K562 (cell line): ENCODE measurements around the gene SOX8. TPM values are rescaled to one million over a fixed set of nuclear protein-coding genes. Genes with fewer than 3 reads are reported as not detected.

Experiments used
- ATAC-seq: fragments of 200-7000 bp; cut with Tn5 transposase; 3 replicates; pipeline ENCODE4 v1.9.1; 2020; ENCODE audit warnings: moderate library complexity
- BruUV-seq: library from RNA; stranded (reverse); fragments of 400-500 nt; replicated peaks from 2 replicates; lab custom pipeline; 2021; lab: Mats Ljungman, UMichigan
- CTCF ChIA-PET: fragments of 300-600 bp; formaldehyde crosslinking; extraction: SDS; loops from one replicate; lab custom pipeline; 2021; ENCODE audit warnings: low intra/inter-chr PET ratio; lab: Yijun Ruan, JAX
- POLR2A ChIA-PET: fragments of 300-600, 350-650 bp; sonication (Branson Sonifier 250); formaldehyde crosslinking; extraction: SDS; loops from one replicate; lab custom pipeline; 2021; ENCODE audit warnings: antibody characterized with exemption, inconsistent platforms; lab: Yijun Ruan, JAX
- DNase-seq, 4 experiments: peaks; one replicate each; pipeline versions ENCODE4 v3.0.0 to v3.0.0-alpha.2; 2011 to 2018; ENCODE audit warnings: low spot score in 3 of 4, mixed read lengths in 3 of 4; ENCODE audit errors: extremely low read depth in 1 of 4
- FAIRE-seq: peaks from 2 replicates; lab custom pipeline; 2011; peaks lifted over from hg19 to GRCh38; lab: Jason Lieb, UNC
- H2AFZ ChIP-seq: 2 replicates; pipeline ENCODE4 v1.6.0; 2011; ENCODE audit warnings: low read depth, low read length, control low read depth, inconsistent platforms
- H3K27ac ChIP-seq: fragments of 200-600 bp; 3 replicates; pipeline ENCODE4 v1.8.0; 2011; ENCODE audit warnings: low read depth, mild to moderate bottlenecking, control low read depth, inconsistent platforms, low read length, moderate library complexity, mixed read lengths; ENCODE audit errors: extremely low read depth
- H3K27me3 ChIP-seq, 2 experiments: fragments of 300-600 bp in 1 of 2; 2 replicates in 1 of 2; 3 replicates in 1 of 2; pipeline versions ENCODE4 v1.6.0 to v1.8.0; 2011; ENCODE audit warnings: inconsistent platforms in 2 of 2, low read length in 2 of 2, mild to moderate bottlenecking in 1 of 2, mixed read lengths in 1 of 2, moderate library complexity in 1 of 2; ENCODE audit not compliant: control insufficient read depth in 2 of 2, insufficient read depth in 2 of 2
- H3K36me3 ChIP-seq: fragments of 300-600 bp; 3 replicates; pipeline ENCODE4 v1.8.0; 2011; ENCODE audit warnings: mild to moderate bottlenecking, low read length, inconsistent platforms; ENCODE audit not compliant: control insufficient read depth, insufficient read depth
- H3K4me1 ChIP-seq, 2 experiments: fragments of 200-600 bp in 1 of 2; replicated peaks in 1 of 2; 2 replicates in 1 of 2; 3 replicates in 1 of 2; pipeline versions ENCODE4 v1.5.1 to v1.8.0; 2011; ENCODE audit warnings: inconsistent platforms in 2 of 2, low read length in 2 of 2, mild to moderate bottlenecking in 1 of 2, mixed read lengths in 1 of 2, moderate library complexity in 1 of 2; ENCODE audit not compliant: control insufficient read depth in 2 of 2, insufficient read depth in 2 of 2
- H3K4me2 ChIP-seq: 2 replicates; pipeline ENCODE4 v1.6.1; 2011; ENCODE audit warnings: low read length, control low read depth, inconsistent platforms, mixed read lengths; ENCODE audit not compliant: insufficient read depth
- H3K4me3 ChIP-seq: fragments of 200-600 bp; sonication (generic), shearing (Covaris generic); 2 replicates; pipeline ENCODE4 v1.5.1; 2016; ENCODE audit warnings: control low read depth, inconsistent platforms
- H3K79me2 ChIP-seq: fragments of 200-600 bp; 3 replicates; pipeline ENCODE4 v1.8.0; 2011; ENCODE audit warnings: low read length, inconsistent platforms; ENCODE audit not compliant: control insufficient read depth, insufficient read depth
- H3K9ac ChIP-seq, 2 experiments: 2 replicates each; pipeline versions ENCODE4 v1.6.0 to v1.6.1; 2011; ENCODE audit warnings: low read depth in 2 of 2, low read length in 2 of 2, control low read depth in 1 of 2, inconsistent platforms in 1 of 2, mild to moderate bottlenecking in 1 of 2, mixed read lengths in 1 of 2; ENCODE audit not compliant: insufficient read depth in 1 of 2
- H3K9me1 ChIP-seq: one replicate; pipeline ENCODE4 v1.6.0; 2011; ENCODE audit warnings: inconsistent platforms, mild to moderate bottlenecking, low read length, moderate library complexity; ENCODE audit not compliant: control insufficient read depth, insufficient read depth
- H3K9me3 ChIP-seq: replicated peaks from 2 replicates; pipeline ENCODE4 v1.5.1; 2011; ENCODE audit warnings: low read depth, low read length, inconsistent platforms; ENCODE audit not compliant: control insufficient read depth, insufficient read depth
- H4K20me1 ChIP-seq: replicated peaks from 2 replicates; pipeline ENCODE4 v1.6.1; 2011; ENCODE audit warnings: low read length, inconsistent platforms, mixed read lengths; ENCODE audit not compliant: control insufficient read depth, insufficient read depth
- EGR1 ChIP-seq: fragments of 450-650 bp; conservative IDR thresholded peaks from 2 replicates; pipeline ENCODE4 v1.6.1; 2017; ENCODE audit warnings: mild to moderate bottlenecking
- EHMT2 ChIP-seq: fragments of 450-650 bp; IDR thresholded peaks from 2 replicates; pipeline ENCODE4 v1.6.1; 2018; ENCODE audit warnings: antibody characterized with exemption
- FUS ChIP-seq: fragments of 200-400 bp; formaldehyde crosslinking; optimal IDR thresholded peaks from 2 replicates; pipeline ENCODE3; 2017; ENCODE audit warnings: low read depth, low read length
- ILK ChIP-seq: fragments of 450-650 bp; IDR thresholded peaks from 2 replicates; pipeline ENCODE4 v1.6.1; 2016; ENCODE audit warnings: missing genetic modification characterization, low read depth, mild to moderate bottlenecking, missing compliant biosample characterization, moderate library complexity, borderline replicate concordance
- LARP7 ChIP-seq: fragments of 450-650 bp; IDR thresholded peaks from 2 replicates; pipeline ENCODE4 v1.6.1; 2016
- MAZ ChIP-seq, 2 experiments: fragments of 450-650 bp in 1 of 2; sonication (generic) in 1 of 2; formaldehyde crosslinking; IDR thresholded peaks in 1 of 2; conservative IDR thresholded peaks in 1 of 2; 2 replicates each; pipeline versions ENCODE4 v1.4.0 to v1.5.0; 2020; ENCODE audit warnings: mild to moderate bottlenecking in 1 of 2, missing genetic modification reagents in 1 of 2
- MEIS2 ChIP-seq: fragments of 450-650 bp; IDR thresholded peaks from 2 replicates; pipeline ENCODE4 v1.6.1; 2014; ENCODE audit warnings: mild to moderate bottlenecking; ENCODE audit not compliant: partially characterized antibody
- NFYB ChIP-seq: IDR thresholded peaks from 2 replicates; pipeline ENCODE4 v1.6.1; 2011; ENCODE audit warnings: mild to moderate bottlenecking, moderate library complexity; ENCODE audit not compliant: insufficient read length; ENCODE audit errors: extremely low read depth
- NR2C1 ChIP-seq, 2 experiments: fragments of 450-650 bp; IDR thresholded peaks; 2 replicates each; pipeline ENCODE4 v1.6.1; 2017; ENCODE audit warnings: mild to moderate bottlenecking in 2 of 2, antibody characterized with exemption in 1 of 2, inconsistent platforms in 1 of 2, missing compliant biosample characterization in 1 of 2, missing genetic modification characterization in 1 of 2
- RBM22 ChIP-seq: fragments of 200-400 bp; formaldehyde crosslinking; IDR thresholded peaks from 2 replicates; pipeline ENCODE4 v1.6.1; 2018; ENCODE audit warnings: low read length, low read depth; ENCODE audit not compliant: poor library complexity, severe bottlenecking
- ZNF146 ChIP-seq: IDR thresholded peaks from one replicate; pipeline ENCODE4 v1.6.1; 2018; ENCODE audit warnings: missing compliant biosample characterization; ENCODE audit not compliant: unreplicated experiment
- ZNF239 ChIP-seq: fragments of 250-450 bp; sonication (Bioruptor Pico); IDR thresholded peaks from 2 replicates; pipeline ENCODE4 v1.4.0; 2020; ENCODE audit warnings: mild to moderate bottlenecking
- WGBS: fragments of 100-300 bp; shearing (Covaris generic); methylation state at CpG from one replicate; pipeline ENCODE4 v1.1.6; 2016; ENCODE audit warnings: low coverage, mixed read lengths; ENCODE audit not compliant: insufficient coverage; ENCODE audit errors: missing lambda C conversion rate; 5-methylcytosine and 5-hydroxymethylcytosine counted together
- in situ Hi-C: fragments of 300-500 bp; cut with MboI; formaldehyde crosslinking; loops from 4 replicates; pipeline ENCODE4 v1.15.0; 2018; ENCODE audit warnings: inconsistent platforms, mixed read lengths
- intact Hi-C: fragments of 100-400 bp; cut with micrococcal nuclease; formaldehyde crosslinking; loops from 2 replicates; pipeline ENCODE4 v1.14.2; 2022
- polyA plus RNA-seq, 8 experiments: library from polyadenylated mRNA; depleted of rRNA in 4 of 8; stranded (reverse) in 5 of 8; unstranded in 3 of 8; fragments of >200 nt; fragmentation: Nextera tagmentation in 2 of 8; fragmentation: Illumina TruSeq in 1 of 8; extraction: Ambion mirVana in 2 of 8; extraction: Trizol in 1 of 8; gene quantifications; 2 replicates each; pipeline versions ENCODE4 v1.2.1 to v1.2.3, GENCODE V29; 2011 to 2014; ENCODE audit warnings: inconsistent platforms in 1 of 8, missing spikeins in 1 of 8
- total RNA-seq, 7 experiments: library from RNA; depleted of rRNA in 6 of 7; stranded (reverse); fragments of >200 nt in 6 of 7; fragmentation: Illumina TruSeq in 2 of 7; extraction: Trizol in 2 of 7; gene quantifications; 2 replicates each; pipeline versions ENCODE4 v1.2.1 to v1.2.3, GENCODE V29; 2011 to 2021; ENCODE audit warnings: low replicate concordance in 1 of 7
- TF ChIP-seq, protein P1 (sequence below), 2 experiments: fragments of 450-650 bp in 1 of 2; IDR thresholded peaks; 2 replicates each; pipeline ENCODE4 v1.6.1; 2011 to 2017; ENCODE audit warnings: low read depth in 2 of 2, antibody characterized with exemption in 1 of 2, borderline replicate concordance in 1 of 2, low read length in 1 of 2, mild to moderate bottlenecking in 1 of 2, mixed read lengths in 1 of 2; ENCODE audit not compliant: control insufficient read depth in 1 of 2

SOX8 gene
- total and polyA plus RNA-seq, 9 of the 15 experiments (the other 6 are each of a cell fraction or from before 2014, with no cell fraction given) = 0.07 to 0.15 (median 0.15) TPM; not detected in 6

DNA sequence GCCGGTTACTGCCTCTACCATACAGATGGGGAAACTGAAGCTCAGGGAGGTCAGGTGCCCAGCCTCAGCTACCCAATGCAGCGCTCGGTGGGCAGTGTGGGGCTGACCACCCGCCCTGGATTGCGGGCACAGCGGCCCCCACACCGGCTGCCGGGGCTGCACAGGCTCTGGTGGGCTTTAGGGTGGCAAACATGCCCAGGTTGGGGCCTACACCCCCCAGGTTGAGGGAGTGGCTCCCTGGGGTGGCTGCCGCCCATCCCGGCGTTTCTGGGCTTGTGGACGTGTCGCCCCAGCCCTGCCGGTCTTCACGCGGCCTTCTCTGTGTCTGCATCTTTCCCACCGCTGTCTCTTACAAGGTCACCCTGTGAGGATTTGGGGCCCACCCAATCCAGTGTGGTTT, 50.1 kb downstream of the SOX8 start:
- peaks cover 21 to 60% of the 10 kb centered on the region in 2 experiments; a peak in 3 of 5 replicates for H3K27me3 ChIP-seq
- TF ChIP-seq ZNF239 (no peak), LARP7 (no peak), EGR1 (no peak), ILK (tag) (no peak)
- ChIA-PET POLR2A (interaction anchor here (0.5 to 0.8 kb wide), 3 partner anchors 31 to 898 kb away, joined by 3 to 4 read pairs (median 3); no protein-coding TSS in a partner anchor), CTCF (no interaction called here)
- no peak for DNase-seq
- H3K4me3 ChIP-seq = no peak overlapping the region
- ATAC-seq = no peak
- H4K20me1 ChIP-seq = peaks cover 15% of the 10 kb centered on the region; the same call in 1 of the 2 replicates
- no peak overlapping the region for H3K27ac ChIP-seq
- H2AFZ ChIP-seq = no peak overlapping the region
- FAIRE-seq = no peak
- H3K36me3 ChIP-seq = no peaks in the 10 kb centered on the region
- WGBS = 1% methylated on average over 17 of the region's 17 CpGs
- H3K4me2 ChIP-seq = no peak overlapping the region
- H3K79me2 ChIP-seq = no peaks in the 10 kb centered on the region
- in situ Hi-C loops = no loop called here
- no peaks in the 10 kb centered on the region for H3K9me3 ChIP-seq
- BruUV-seq = no TSS peak
- peaks cover 0 to 27% of the 10 kb centered on the region in 2 experiments; a peak in 2 of 5 replicates for H3K4me1 ChIP-seq
- no peaks in the 10 kb centered on the region for H3K9me1 ChIP-seq
- no peak overlapping the region for H3K9ac ChIP-seq
- intact Hi-C loops = no loop called here

DNA sequence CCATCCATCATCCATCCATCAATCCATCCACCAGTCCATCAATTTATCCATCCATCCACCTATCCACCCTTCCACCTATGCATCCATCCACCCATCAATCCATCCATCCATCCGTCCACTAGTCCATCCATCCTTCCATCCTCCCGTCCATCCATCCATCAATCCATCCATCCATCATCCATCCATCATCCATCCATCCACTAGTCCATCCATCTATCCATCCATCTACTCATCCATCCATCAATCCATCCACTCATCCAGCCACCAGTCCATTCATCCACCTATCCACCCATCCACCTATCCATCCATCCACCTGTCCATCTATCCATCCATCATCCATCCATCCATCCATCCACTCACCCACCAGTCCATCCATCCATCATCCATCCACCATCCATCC, 51.0 kb downstream of the SOX8 start:
- in situ Hi-C loops = no loop called here
- Histone ChIP-seq H3K36me3 (no peaks in the 10 kb centered on the region), H3K9me3 (no peaks in the 10 kb centered on the region), H3K4me3 (no peak overlapping the region), H4K20me1 (peaks cover 12% of the 10 kb centered on the region; the same call in 1 of the 2 replicates), H3K9ac (no peak overlapping the region), H3K27ac (no peak overlapping the region), H3K4me2 (no peak overlapping the region), H3K79me2 (no peaks in the 10 kb centered on the region), H3K9me1 (no peaks in the 10 kb centered on the region), H3K27me3 (peaks cover 19 to 57% of the 10 kb centered on the region in 2 experiments; a peak in 3 of 5 replicates), H3K4me1 (peaks cover 0 to 35% of the 10 kb centered on the region in 2 experiments; a peak in 2 of 5 replicates), H2AFZ (no peak overlapping the region)
- DNase-seq (no peak), ATAC-seq (no peak), FAIRE-seq (no peak)
- 0% methylated on average over 2 of the region's 2 CpGs for WGBS
- ChIA-PET POLR2A (interaction anchor here (0.7 to 0.8 kb wide), 2 partner anchors 30 to 899 kb away, joined by 3 to 4 read pairs; no protein-coding TSS in a partner anchor), CTCF (no interaction called here)
- BruUV-seq = no TSS peak
- intact Hi-C loops = no loop called here
- TF ChIP-seq ZNF146 (no peak), MEIS2 (peak; percentile 6), FUS (no peak), NFYB (no peak), EHMT2 (0 out of 2 replicates have a peak, but pooled peaks have one; percentile 6), NR2C1 (IDR thresholded peaks at IDR 0.05) (no peak), NR2C1 (tag; IDR thresholded peaks at IDR 0.05) (no peak), MAZ (CRISPR knock-in tag; conservative IDR thresholded peaks at IDR 0.05 in 1 of 2, IDR thresholded peaks at IDR 0.05 in 1 of 2) (no peak), RBM22 (no peak)
- TF ChIP-seq, protein P1, sequence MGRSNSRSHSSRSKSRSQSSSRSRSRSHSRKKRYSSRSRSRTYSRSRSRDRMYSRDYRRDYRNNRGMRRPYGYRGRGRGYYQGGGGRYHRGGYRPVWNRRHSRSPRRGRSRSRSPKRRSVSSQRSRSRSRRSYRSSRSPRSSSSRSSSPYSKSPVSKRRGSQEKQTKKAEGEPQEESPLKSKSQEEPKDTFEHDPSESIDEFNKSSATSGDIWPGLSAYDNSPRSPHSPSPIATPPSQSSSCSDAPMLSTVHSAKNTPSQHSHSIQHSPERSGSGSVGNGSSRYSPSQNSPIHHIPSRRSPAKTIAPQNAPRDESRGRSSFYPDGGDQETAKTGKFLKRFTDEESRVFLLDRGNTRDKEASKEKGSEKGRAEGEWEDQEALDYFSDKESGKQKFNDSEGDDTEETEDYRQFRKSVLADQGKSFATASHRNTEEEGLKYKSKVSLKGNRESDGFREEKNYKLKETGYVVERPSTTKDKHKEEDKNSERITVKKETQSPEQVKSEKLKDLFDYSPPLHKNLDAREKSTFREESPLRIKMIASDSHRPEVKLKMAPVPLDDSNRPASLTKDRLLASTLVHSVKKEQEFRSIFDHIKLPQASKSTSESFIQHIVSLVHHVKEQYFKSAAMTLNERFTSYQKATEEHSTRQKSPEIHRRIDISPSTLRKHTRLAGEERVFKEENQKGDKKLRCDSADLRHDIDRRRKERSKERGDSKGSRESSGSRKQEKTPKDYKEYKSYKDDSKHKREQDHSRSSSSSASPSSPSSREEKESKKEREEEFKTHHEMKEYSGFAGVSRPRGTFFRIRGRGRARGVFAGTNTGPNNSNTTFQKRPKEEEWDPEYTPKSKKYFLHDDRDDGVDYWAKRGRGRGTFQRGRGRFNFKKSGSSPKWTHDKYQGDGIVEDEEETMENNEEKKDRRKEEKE (IDR thresholded peaks at IDR 0.05; ENCODE audit: borderline replicate concordance in 1 of 2, control insufficient read depth in 1 of 2, low read depth in 2 of 2, low read length in 1 of 2) = no peak
